GM19467 (cell line): ENCODE measurements around the gene POM121.
"Not testable (repeated sequence)": the region's sequence is repeated elsewhere in the genome, so short reads cannot be mapped to it uniquely, and the experiment has no call there.

ENCODE experiments used
- ATAC-seq: cut with Tn5 transposase; IDR thresholded peaks from one replicate; pipeline ENCODE4 v1.9.1; 2021; ENCODE audit warnings: mild to moderate bottlenecking, moderate library complexity; ENCODE audit not compliant: unreplicated experiment

POM121 gene

GRCh38 chr7:72924733-72925545, at the start of gene POM121:
Gene POM121, plus strand, starts transcription at chr7:72925095. Its CDS starts 27 bp downstream, at chr7:72925122.
- peak; percentile 76 for ATAC-seq

DNA sequence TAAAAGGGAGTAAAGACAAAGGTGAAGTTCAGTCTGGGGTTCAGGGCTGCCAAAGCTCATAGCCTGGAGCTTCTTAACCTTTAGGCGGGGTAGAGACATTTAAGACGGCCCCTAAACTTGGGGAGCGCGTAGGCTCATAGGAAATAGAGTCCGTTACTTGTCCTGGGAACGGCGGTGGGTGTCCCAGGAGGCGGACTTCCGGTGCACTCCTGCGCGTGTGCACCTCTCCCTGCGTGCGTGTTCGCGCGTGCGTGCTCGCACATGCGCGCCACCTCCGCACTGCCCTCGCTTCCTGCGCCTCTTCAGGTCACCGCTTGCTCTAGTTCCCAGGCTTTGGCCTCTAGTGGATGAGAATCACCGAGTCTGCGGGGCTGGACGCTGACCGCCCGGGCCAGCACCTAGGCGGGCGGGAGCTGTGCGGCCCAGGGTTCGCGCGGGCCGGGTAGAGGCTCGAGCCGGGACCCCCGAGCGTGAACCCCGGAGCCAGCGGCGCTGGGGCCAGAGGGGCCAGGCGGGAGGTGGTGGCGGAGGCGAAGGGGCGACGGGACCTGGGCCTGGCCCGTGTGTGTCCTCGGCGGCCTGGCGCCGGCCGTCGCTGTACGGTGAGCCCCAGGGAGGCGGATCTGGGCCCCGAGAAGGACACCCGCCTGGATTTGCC, 45.7 kb upstream of the POM121 start:
- ATAC-seq = peak; percentile 100

- ATAC-seq = peak; percentile 13
Measured at GRCh38 chr7:72879737-72880215, 45.1 kb upstream of the POM121 start.

GRCh38 chr7:72891750-72892149, 33.1 kb upstream of the POM121 start:
- not testable (repeated sequence) for ATAC-seq

- not testable (repeated sequence) for ATAC-seq
Measured at GRCh38 chr7:72904740-72905139, 20.2 kb upstream of the POM121 start.

- not testable (repeated sequence) for ATAC-seq
Measured at GRCh38 chr7:72908422-72908821, 16.5 kb upstream of the POM121 start.

GRCh38 chr7:72911395-72911794, 13.5 kb upstream of the POM121 start:
- ATAC-seq = not testable (repeated sequence)

DNA sequence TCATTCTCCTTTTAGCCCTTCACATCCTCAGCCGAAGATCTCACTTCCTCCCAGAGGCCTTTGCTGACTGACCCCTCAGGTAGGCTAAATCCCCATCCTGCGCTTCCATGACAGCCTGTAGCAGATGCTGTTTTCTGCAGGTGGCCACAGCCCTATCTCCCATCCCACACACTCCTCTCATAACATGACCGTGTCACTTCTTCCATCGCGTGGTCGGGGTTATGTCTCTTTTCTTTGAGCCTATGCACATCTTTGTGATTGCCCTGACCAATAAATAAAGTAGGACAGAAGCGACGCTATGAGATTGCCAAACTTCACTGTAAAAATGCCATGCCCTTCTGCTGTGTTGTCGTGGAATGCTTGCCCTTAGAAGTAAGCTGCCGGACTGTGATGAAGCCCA, 11.1 kb upstream of the POM121 start:
- ATAC-seq = not testable (repeated sequence)

- ATAC-seq = peak; percentile 80
Measured at GRCh38 chr7:72914756-72915525, 10.0 kb upstream of the POM121 start.

GRCh38 chr7:72919256-72919775, 5.6 kb upstream of the POM121 start:
- no peak for ATAC-seq

DNA sequence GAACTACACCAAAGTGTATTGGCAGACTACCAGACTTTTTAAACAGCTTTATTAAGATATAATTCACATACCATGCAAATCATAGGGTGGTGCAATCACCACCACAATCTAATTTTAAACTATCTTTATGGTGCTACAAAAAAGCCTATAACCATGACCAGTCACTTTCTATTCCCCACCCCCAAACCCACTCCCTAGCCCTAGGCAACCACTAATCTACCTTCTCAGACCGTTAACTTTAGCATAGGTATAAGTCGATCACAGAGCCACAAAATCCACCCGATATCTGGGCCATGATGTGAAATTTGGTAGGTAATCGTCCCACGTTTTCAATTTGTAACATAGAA, 536 bp upstream of the POM121 start:
- ATAC-seq = peak; percentile 14

DNA sequence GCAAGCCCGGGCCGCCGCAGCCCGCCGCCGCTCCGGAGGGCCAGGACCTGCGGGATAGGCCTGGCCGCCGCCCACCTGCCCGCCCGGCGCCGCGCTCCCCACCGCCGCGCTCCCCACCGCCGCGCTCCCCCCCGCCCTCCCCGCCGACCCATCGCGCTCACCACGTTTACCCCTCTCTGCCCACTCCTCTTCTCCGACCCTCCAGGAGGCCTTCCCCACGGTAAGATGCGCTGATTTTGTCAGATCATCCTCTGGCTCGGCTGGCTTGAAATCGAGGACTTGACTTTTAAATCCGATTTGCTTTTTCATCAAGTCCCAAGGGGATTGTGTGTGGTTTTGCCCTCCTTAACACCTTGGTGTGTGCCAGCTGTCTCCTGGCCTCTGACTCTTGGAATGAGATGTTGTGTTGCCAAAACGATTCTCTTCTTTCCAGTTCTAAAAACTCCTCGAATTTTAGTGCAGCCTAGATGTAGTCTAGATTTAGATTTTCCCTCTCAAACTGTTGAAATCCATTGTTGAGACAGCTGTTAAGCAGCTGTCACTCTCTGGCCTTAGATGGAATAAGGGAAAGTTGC, 738 bp downstream of the POM121 start:
- no peak for ATAC-seq

DNA sequence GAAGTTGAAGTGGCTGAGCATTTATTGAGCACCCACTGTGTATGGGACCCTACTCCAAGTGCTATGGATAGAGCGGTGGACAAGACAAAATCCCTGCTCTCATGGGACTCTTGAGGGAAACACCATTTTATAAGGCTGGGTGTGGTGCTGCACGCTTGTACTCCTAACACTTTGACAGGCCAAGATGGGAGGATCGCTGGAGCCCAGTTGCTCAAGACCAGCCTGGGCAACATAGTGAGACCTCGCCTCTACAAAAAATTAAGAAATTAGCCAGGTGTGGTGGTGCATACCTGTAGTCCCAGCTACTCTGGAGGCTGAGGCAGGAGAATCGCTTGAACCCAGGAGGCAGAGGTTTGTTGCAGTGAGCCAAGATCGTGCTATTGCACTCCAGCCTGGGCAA, 2.9 kb downstream of the POM121 start:
- not testable (repeated sequence) for ATAC-seq

- not testable (repeated sequence) for ATAC-seq
Measured at GRCh38 chr7:72928216-72928615, 3.3 kb downstream of the POM121 start.

GRCh38 chr7:72942022-72942705, 17.3 kb downstream of the POM121 start:
- not testable (repeated sequence) for ATAC-seq

- ATAC-seq = not testable (repeated sequence)
Measured at GRCh38 chr7:72942956-72943355, 18.1 kb downstream of the POM121 start.

DNA sequence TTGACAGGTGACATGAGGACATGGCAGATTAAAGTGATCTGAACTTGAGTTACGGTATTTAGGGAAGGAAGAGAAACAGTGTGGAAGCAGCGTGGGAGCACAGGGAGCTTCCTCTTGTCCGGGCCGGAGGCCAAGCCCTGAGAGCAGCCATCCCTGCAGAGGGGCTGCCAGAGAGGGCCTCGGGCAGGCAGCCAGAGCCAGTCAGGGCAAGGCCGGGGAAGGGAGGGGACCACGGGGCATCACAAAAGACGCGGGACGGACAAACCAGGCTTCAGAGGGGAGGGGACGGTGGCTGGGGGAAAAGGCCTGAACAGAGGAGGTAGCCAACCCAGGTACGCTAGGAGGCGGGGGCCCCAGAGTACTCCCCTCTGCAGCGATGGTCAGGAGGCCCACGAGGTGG, 20.0 kb downstream of the POM121 start:
- not testable (repeated sequence) for ATAC-seq

- ATAC-seq = not testable (repeated sequence)
Measured at GRCh38 chr7:72945597-72945996, 20.7 kb downstream of the POM121 start.

DNA sequence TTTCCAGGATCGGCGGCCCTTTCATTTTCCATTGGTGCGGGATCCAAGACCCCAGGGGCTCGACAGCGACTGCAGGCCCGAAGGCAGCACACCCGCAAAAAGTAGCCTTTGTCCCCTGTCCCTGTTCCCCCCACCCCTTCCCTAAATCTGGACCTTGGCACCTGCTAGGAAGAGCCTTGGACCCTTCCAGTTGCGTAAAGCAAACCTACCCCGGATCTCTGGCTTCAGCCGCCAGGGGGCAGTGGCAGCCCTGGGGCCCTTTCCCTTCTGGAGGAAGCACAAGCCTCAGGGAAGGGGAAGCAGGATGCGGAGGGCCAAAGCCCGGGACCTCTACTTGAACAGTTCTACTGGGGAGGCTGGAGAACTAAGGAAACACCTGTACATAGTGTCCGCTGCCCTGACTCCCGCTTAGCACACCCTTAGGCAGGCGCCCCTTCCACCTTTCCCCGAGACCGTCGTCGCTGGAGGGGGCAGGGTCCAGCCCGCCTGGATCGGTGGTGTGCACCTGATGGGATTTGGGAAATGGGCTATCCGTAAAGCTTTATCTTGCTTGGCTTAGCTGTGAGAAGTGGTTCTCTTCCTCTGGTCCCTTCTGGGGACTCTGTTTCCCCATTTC, 21.3 kb downstream of the POM121 start:
- ATAC-seq = not testable (repeated sequence)

DNA sequence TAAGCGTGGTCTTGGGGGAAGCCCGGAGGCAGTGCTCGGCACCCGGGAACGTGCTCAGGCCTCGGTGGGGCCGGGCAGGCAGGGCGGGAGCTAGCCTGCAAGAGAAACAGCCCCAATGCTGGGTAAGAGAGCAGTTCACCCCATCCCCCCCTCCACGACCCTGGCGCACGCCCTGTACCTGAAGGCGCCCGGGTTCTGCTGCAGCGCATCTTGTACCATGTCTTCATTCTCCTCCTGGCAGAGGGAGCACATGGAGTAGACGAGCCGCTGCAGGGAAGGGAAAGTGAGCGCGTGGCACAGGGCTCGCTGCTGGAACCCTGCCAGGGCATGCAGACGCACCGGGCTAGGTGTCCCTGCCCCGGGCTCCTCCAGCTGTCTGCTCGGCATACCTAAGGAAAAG, 23.8 kb downstream of the POM121 start:
- ATAC-seq = not testable (repeated sequence)
